Ovary (tissue), 9 donors: Measurements from ENCODE around the gene ADARB2. TPM values are rescaled to one million over a fixed set of nuclear protein-coding genes. Genes with fewer than 3 reads are reported as not detected.

Experiments
- DNase-seq, 5 donors: peaks; one replicate each; pipeline ENCODE4 v3.0.0-alpha.2; 2019 to 2020
- H3K27ac ChIP-seq, 2 donors: fragments of 200-600 bp; one replicate each; pipeline versions ENCODE4 v1.5.1 to v1.8.0; 2019 to 2022
- H3K27me3 ChIP-seq: fragments of 200-600 bp; one replicate; pipeline ENCODE4 v1.8.0; 2022
- H3K36me3 ChIP-seq: fragments of 200-600 bp; sonication (generic); one replicate; pipeline ENCODE4 v1.5.1; 2019
- H3K4me1 ChIP-seq: one replicate; pipeline ENCODE4 v1.8.1; 2013; ENCODE audit warnings: mild to moderate bottlenecking, moderate library complexity; ENCODE audit not compliant: insufficient read depth
- H3K4me3 ChIP-seq: fragments of 200-600 bp; sonication (generic); one replicate; pipeline ENCODE4 v1.5.1; 2017
- H3K9me3 ChIP-seq, 2 donors: fragments of 200-600 bp in 1 of 2; sonication (generic) in 1 of 2; one replicate each; pipeline versions ENCODE4 v1.5.1 to v1.8.1; 2013 to 2019; ENCODE audit warnings: mild to moderate bottlenecking in 1 of 2, moderate library complexity in 1 of 2
- EP300 ChIP-seq: sonication (generic); formaldehyde crosslinking; IDR thresholded peaks from one replicate; pipeline ENCODE4 v1.6.1; 2017; ENCODE audit warnings: antibody characterized with exemption
- POLR2A ChIP-seq: fragments of 450-650 bp; IDR thresholded peaks from one replicate; pipeline ENCODE4 v1.6.1; 2017; ENCODE audit warnings: antibody characterized with exemption, mild to moderate bottlenecking, moderate library complexity
- WGBS, 3 donors: extraction: QIAGEN DNeasy Blood & Tissue Kit in 1 of 3; methylation state at CpG; one replicate each; pipeline versions ENCODE4 v1.1.5 to v1.1.7; 2013 to 2017; 5-methylcytosine and 5-hydroxymethylcytosine counted together
- intact Hi-C, 4 donors: fragments of 100-400 bp; cut with DNase I; formaldehyde crosslinking; loops; one replicate each; pipeline versions ENCODE4 v1.11.0 to v1.15.1; 2022 to 2023
- polyA plus RNA-seq, 2 donors: library from polyadenylated mRNA; stranded (reverse); fragments of 200-250 nt in 1 of 2; fragments of 350-450 nt in 1 of 2; fragmentation: Illumina TruSeq in 1 of 2; extraction: RNeasy Lipid Tissue Mini Kit (QIAGEN cat#74804) in 1 of 2; gene quantifications; one replicate each; pipeline ENCODE4 v1.2.3, GENCODE V29; 2013 to 2014
- total RNA-seq, 7 donors: library from RNA; depleted of rRNA in 2 of 7; stranded (reverse); fragments of >200 nt in 2 of 7; fragmentation: NEBNext Ultra II Directional in 3 of 7; extraction: Animal tissue kit (Norgen Biotek cat#: 25700) in 3 of 7; gene quantifications; one replicate each; pipeline versions ENCODE4 v1.1.0 to v1.2.4, GENCODE V29; 2016 to 2023
- TF ChIP-seq, protein P1 (sequence below), 3 donors: fragments of 450-650 bp in 2 of 3; fragments of 200-600 bp in 1 of 3; IDR thresholded peaks; one replicate each; pipeline versions ENCODE4 v1.5.1 to v1.8.0; 2016 to 2022; ENCODE audit warnings: antibody characterized with exemption in 3 of 3, mild to moderate bottlenecking in 1 of 3
- donor health status: DM: no; HTN: no; CAD: no; lungs with moderate emphysema.
- donor health status: DM: no; HTN: no; CAD: no.
- donor health status: Bipolar disorder and iron deficiency.
- donor health status: DM: yes; HTN: yes; CAD: no.
- donor health status: DM: no; HTN: no; CAD: no.
- donor health status: DM: yes; HTN: yes; CAD: no.

Gene ADARB2
- total and polyA plus RNA-seq, 9 donors, result 0.12 to 2.0 (median 0.36) TPM; not detected in 2

DNA sequence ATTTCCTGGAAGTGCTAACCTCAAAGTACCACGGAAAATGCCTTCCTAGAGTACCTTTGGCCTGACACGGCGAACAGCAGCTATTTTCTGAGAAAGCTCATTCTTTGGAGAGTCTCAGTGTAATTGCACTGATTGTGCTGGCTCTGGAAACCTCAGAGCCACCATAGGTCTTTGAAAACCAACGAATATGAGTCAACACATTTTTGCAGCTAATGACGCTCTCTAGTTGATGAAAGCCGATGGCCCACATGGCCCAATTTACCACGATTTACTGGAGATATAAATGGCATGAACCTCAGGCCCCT, 187.1 kb downstream of the ADARB2 start:
- H3K4me3 ChIP-seq, result no peak overlapping the region
- DNase-seq, result no peak
- no peak overlapping the region for H3K27ac ChIP-seq
- H3K9me3 ChIP-seq, result no peaks in the 10 kb centered on the region
- WGBS, 3 donors, result 81% methylated on average over 7 of the region's 7 CpGs
- H3K36me3 ChIP-seq, result no peaks in the 10 kb centered on the region
- H3K27me3 ChIP-seq, result no peaks in the 10 kb centered on the region
- no peaks in the 10 kb centered on the region for H3K4me1 ChIP-seq
- TF ChIP-seq EP300 (no peak), POLR2A (no peak)
- TF ChIP-seq, protein P1, sequence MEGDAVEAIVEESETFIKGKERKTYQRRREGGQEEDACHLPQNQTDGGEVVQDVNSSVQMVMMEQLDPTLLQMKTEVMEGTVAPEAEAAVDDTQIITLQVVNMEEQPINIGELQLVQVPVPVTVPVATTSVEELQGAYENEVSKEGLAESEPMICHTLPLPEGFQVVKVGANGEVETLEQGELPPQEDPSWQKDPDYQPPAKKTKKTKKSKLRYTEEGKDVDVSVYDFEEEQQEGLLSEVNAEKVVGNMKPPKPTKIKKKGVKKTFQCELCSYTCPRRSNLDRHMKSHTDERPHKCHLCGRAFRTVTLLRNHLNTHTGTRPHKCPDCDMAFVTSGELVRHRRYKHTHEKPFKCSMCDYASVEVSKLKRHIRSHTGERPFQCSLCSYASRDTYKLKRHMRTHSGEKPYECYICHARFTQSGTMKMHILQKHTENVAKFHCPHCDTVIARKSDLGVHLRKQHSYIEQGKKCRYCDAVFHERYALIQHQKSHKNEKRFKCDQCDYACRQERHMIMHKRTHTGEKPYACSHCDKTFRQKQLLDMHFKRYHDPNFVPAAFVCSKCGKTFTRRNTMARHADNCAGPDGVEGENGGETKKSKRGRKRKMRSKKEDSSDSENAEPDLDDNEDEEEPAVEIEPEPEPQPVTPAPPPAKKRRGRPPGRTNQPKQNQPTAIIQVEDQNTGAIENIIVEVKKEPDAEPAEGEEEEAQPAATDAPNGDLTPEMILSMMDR (IDR thresholded peaks at IDR 0.05), result no peak
- intact Hi-C loops, result no loop called here

GRCh38 chr10:1549591-1550290, 187.6 kb downstream of the ADARB2 start:
- H3K9me3 ChIP-seq, result no peaks in the 10 kb centered on the region
- 69 to 78% (median 72%) methylated on average over 17 of the region's 17 CpGs for WGBS, 3 donors
- H3K4me3 ChIP-seq, result no peak overlapping the region
- H3K4me1 ChIP-seq, result no peaks in the 10 kb centered on the region
- TF ChIP-seq, protein P1 (IDR thresholded peaks at IDR 0.05), result no peak
- TF ChIP-seq POLR2A (no peak), EP300 (no peak)
- no peak overlapping the region for H3K27ac ChIP-seq
- H3K27me3 ChIP-seq, result no peaks in the 10 kb centered on the region
- no peak for DNase-seq
- intact Hi-C loops, result no loop called here
- no peaks in the 10 kb centered on the region for H3K36me3 ChIP-seq

DNA sequence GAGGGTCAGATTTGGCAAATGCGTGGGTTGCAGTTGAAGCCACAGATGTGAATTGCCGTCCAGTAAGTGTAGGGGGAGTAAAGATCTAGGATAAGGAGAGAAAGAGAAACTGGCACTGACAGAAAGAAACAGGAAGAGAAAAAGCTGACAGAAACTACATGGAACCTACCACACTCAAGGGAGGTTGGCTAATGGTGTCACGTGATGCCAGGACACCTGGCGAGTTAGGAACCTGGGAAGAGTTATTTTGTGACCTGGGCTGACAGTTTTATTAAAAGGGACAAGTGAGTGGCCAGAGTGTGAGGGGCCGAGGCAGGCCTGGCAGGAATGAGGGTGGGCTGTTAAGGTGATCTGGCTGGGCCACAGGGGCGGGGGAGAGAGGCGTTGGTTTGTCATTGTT, 188.7 kb downstream of the ADARB2 start:
- TF ChIP-seq EP300 (no peak), POLR2A (no peak)
- TF ChIP-seq, protein P1 (IDR thresholded peaks at IDR 0.05), result no peak
- Histone ChIP-seq H3K9me3 (no peaks in the 10 kb centered on the region), H3K27me3 (no peaks in the 10 kb centered on the region), H3K27ac (no peak overlapping the region), H3K4me1 (no peaks in the 10 kb centered on the region), H3K4me3 (no peak overlapping the region), H3K36me3 (no peaks in the 10 kb centered on the region)
- 76 to 84% (median 78%) methylated on average over 7 of the region's 7 CpGs for WGBS, 3 donors
- DNase-seq, result no peak
- intact Hi-C loops, result no loop called here

DNA sequence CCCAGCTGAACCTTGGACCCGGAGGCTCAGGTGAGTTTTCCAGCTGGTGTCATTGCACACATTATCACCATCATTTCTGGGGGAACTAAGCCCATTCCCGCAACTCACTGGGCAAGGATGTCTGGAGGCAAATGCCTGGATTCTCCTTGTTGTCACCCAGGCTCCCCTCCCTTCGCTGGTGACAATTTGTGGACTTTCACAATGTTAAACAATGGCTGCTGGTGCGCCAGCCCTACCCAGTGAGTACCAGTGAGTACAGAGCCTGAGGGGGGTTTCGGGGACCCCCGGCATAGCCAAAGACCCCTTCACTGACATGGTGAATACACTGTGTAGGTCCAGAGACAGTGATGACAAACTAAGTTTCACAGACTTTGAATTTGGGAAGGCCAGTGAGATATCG, 189.2 kb downstream of the ADARB2 start:
- DNase-seq, result no peak
- Histone ChIP-seq H3K4me3 (no peak overlapping the region), H3K36me3 (no peaks in the 10 kb centered on the region), H3K4me1 (no peaks in the 10 kb centered on the region), H3K27ac (no peak overlapping the region), H3K9me3 (no peaks in the 10 kb centered on the region), H3K27me3 (no peaks in the 10 kb centered on the region)
- intact Hi-C loops, result no loop called here
- 85 to 91% (median 86%) methylated on average over 7 of the region's 7 CpGs for WGBS, 3 donors
- TF ChIP-seq POLR2A, result no peak
- no peak for TF ChIP-seq EP300
- TF ChIP-seq, protein P1 (IDR thresholded peaks at IDR 0.05), result no peak
